Hippocampal formation (tissue), 2 donors: ENCODE measurements around the gene SEMA3A.

Experiments used
- DNase-seq, 2 donors: peaks; one replicate each; lab custom pipeline; 2025; lab: John Stamatoyannopoulos, UW

The SEMA3A gene

GRCh38 chr7:84196084-84196503, 1.5 kb upstream of the SEMA3A start:
- peak in 1 of 2 donors; percentile 1 for DNase-seq

- DNase-seq = no peak
These were observed 889 bp upstream of the SEMA3A start for GRCh38 chr7:84195295-84196060.

- DNase-seq = no peak
These were observed 842 bp downstream of the SEMA3A start for GRCh38 chr7:84193747-84194146.

GRCh38 chr7:84191842-84192241, 2.7 kb downstream of the SEMA3A start:
- DNase-seq = no peak

- DNase-seq = no peak
These were observed 3.3 kb downstream of the SEMA3A start for GRCh38 chr7:84191261-84191660.

GRCh38 chr7:84190016-84190705, 4.4 kb downstream of the SEMA3A start:
- DNase-seq = no peak

GRCh38 chr7:84188786-84189405, 5.7 kb downstream of the SEMA3A start:
- DNase-seq = peak in 1 of 2 donors; percentile 42

GRCh38 chr7:84187813-84188510, 6.6 kb downstream of the SEMA3A start:
- no peak for DNase-seq

- no peak for DNase-seq
These were observed 7.3 kb downstream of the SEMA3A start for GRCh38 chr7:84187087-84187805.

- no peak for DNase-seq
These were observed 10.8 kb downstream of the SEMA3A start for GRCh38 chr7:84183741-84184140.

- DNase-seq = no peak
These were observed 12.3 kb downstream of the SEMA3A start for GRCh38 chr7:84182301-84182700.

GRCh38 chr7:84181628-84182027, 13.0 kb downstream of the SEMA3A start:
- DNase-seq = no peak

- DNase-seq = no peak
These were observed 16.7 kb downstream of the SEMA3A start for GRCh38 chr7:84177758-84178412.

- no peak for DNase-seq
These were observed 17.9 kb downstream of the SEMA3A start for GRCh38 chr7:84176716-84177115.

GRCh38 chr7:84175461-84175860, 19.1 kb downstream of the SEMA3A start:
- no peak for DNase-seq

- no peak for DNase-seq
These were observed 23.9 kb downstream of the SEMA3A start for GRCh38 chr7:84170646-84171045.

GRCh38 chr7:84162584-84162983, 32.0 kb downstream of the SEMA3A start:
- no peak for DNase-seq

- DNase-seq = no peak
These were observed 32.5 kb downstream of the SEMA3A start for GRCh38 chr7:84162125-84162524.

GRCh38 chr7:84161398-84161797, 33.2 kb downstream of the SEMA3A start:
- no peak for DNase-seq

- DNase-seq = no peak
These were observed 35.2 kb downstream of the SEMA3A start for GRCh38 chr7:84159435-84159834.

- no peak for DNase-seq
These were observed 37.4 kb downstream of the SEMA3A start for GRCh38 chr7:84157171-84157570.
